T follicular helper cell (primary cell): ENCODE data around the gene BMERB1.
"Not testable (repeated sequence)": the region's sequence is repeated elsewhere in the genome, so short reads cannot be mapped to it uniquely, and the experiment has no call there.

ENCODE experiments used
- DNase-seq: peaks from one replicate; pipeline ENCODE4 v3.0.0-alpha.2; 2020; ENCODE audit warnings: low read depth
- total RNA-seq, 2 experiments: gene quantifications; one replicate each; lab custom pipeline; 2026; lab: John Stamatoyannopoulos, UW

Gene BMERB1
- total RNA-seq: 1.6 to 4.8 reads per million in 2 experiments

- DNase-seq: peak; percentile 9
Measured at GRCh38 chr16:15434425-15435215, at the start of gene BMERB1. TSS of gene BMERB1 (plus strand) at chr16:15434588. CDS start at chr16:15434654, 66 bp downstream.

GRCh38 chr16:15388060-15388459, 46.3 kb upstream of the BMERB1 start:
- DNase-seq: not testable (repeated sequence)

DNA sequence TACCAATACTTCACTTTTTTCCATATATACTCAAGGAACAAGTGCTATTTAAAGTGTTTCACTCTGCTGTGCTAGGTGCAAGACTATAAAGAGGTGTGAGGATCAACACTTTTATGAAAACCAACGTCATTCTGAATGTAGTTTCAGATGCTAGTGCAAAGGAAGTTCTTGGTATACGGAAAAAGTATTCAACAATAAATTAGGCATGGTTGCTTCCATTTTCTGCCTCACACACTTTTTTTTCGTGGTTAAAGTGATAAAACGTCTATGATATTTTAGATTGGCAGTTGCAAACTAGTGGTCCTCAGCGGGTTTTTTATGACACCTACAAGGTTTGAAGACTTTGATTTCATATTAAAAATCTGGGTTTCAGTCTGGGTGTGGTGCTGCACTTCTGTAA, 44.5 kb upstream of the BMERB1 start:
- not testable (repeated sequence) for DNase-seq

DNA sequence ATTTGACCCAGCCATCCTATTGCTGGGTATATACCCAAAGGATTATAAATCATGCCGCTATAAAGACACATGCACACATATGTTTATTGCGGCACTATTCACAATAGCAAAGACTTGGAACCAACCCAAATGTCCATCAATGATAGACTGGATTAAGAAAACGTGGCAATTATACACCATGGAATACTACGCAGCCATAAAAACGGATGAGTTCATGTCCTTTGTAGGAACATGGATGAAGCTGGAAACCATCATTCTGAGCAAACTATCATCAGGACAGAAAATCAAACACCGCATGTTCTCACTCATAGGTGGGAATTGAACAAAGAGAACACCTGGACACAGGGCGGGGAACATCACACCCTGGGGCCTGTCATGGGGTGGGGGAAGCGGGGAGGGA, 41.4 kb upstream of the BMERB1 start:
- not testable (repeated sequence) for DNase-seq

DNA sequence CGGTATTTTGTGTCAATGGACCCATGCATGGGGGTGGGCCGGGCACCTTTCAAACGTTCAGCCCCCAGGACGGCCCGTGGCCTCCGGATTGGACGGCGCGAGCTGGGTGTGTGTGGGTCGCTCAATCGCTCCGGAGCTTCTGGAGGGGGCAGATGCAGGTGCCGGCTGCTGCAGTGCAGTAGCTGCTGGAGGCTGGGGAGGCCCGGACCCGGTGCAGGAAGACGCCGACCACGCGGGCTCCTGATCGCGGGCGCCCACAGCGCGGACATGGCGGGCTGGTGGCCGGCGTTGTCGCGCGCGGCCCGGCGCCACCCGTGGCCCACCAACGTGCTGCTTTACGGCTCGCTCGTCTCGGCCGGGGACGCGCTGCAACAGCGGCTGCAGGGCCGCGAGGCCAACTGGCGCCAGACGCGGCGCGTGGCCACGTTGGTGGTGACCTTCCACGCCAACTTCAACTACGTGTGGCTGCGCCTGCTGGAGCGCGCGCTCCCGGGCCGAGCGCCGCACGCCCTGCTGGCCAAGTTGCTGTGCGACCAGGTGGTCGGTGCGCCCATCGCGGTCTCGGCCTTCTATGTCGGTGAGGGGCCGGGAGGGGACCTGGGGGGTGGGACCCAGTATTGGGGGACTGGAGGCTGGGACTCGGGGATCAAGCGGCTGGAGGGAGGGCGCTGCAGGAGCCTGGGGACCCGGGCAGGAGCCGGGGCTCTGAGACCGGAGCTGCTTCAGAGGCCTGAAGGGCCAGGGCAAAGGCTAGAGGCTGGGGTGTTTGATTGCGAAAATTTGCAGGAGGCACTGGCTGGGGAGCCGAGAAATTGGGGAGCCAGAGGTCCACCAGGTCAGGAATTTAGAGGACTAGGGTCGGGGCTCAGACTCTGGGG, 38.5 kb upstream of the BMERB1 start, which contains the start of gene MPV17L:
Gene MPV17L, plus strand, starts transcription at position 124 of the 878 bp plus-strand sequence. Its CDS starts 144 bp downstream, at position 268.
- DNase-seq: not testable (repeated sequence)

DNA sequence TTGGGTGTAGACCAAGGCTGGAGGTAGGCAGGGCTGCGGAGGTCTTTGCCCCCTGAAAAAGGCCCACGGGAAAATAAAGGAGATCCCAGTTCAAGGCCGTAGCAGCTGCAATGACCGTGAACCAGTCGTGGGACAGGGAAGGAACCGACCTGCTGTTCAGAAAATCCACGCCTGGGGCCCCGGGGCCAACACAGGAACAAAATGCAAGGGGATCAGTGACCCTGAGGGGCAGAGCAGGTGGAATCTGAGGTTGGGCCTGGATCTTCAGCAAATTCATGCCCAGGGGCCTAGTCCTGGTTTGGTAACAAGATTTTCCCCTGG, 37.9 kb upstream of the BMERB1 start:
- DNase-seq: not testable (repeated sequence)

DNA sequence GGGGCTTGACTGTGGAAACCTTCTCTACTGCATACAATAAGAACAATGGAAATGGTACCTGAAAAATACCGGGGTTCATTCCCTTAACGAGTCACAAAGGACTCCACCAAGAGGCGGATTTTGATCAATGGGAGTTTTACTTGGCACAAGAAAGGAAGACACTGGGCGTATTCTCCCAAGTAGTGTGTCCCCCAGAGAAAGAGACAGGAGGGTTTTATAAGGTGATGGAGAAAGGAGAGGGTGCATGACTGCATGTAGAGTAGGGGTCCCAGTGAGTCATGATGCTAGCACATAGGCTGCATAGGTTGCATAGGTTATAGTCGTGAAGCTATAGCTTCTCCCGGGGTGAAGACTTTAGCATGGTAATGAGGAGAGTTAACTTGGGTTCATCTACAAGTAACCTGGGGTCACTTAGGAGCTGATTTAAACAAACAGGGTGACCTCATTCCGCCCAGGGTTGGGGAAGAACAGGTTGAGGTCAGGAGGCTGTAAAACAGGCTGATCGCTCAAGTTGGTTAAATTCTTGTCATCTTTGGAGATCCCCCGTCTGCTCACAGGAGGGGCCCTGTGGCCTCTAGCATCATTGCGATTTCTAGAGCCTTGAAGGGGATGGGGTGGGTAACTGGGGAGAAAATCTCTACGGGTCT, 37.3 kb upstream of the BMERB1 start:
- no peak for DNase-seq

GRCh38 chr16:15398618-15399316, 35.6 kb upstream of the BMERB1 start:
- no peak for DNase-seq

DNA sequence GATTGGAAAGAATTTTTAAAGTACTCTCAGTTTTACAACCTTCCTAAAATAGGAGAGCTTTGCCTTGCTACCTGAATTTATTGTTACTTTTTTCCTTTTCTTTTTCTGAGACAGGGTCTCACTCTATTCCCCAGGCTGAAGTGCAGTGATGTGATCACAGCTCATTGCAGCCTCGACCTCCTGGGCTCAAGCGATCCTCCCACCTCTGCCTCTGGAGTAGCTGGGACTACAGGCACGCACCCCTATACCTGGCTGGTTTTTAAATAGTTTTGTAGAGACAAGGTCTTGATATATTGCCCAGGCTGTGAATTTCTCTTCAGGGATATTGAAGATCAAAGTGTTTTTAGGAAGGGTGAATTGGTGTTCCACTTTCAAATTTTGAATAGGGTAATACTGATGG, 35.1 kb upstream of the BMERB1 start:
- no peak for DNase-seq

DNA sequence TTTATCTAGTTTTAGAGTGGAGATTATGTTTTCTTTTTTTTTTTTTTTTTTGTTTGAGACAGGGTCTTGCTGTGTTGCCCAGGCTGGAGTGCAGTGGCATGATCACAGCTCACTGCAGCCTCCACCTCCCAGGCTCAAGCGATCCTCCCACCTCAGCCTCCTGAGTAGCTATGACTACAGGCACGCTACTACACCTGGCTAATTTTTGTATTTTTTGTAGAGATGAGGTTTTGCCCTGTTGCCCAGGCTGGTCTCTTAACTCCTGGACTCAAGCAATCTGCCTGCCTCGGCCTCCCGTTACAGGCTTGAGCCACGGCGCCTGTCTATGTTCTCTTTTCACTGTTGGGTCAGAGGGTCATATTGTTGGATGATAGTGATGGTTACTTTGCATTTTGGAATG, 34.1 kb upstream of the BMERB1 start:
- not testable (repeated sequence) for DNase-seq

DNA sequence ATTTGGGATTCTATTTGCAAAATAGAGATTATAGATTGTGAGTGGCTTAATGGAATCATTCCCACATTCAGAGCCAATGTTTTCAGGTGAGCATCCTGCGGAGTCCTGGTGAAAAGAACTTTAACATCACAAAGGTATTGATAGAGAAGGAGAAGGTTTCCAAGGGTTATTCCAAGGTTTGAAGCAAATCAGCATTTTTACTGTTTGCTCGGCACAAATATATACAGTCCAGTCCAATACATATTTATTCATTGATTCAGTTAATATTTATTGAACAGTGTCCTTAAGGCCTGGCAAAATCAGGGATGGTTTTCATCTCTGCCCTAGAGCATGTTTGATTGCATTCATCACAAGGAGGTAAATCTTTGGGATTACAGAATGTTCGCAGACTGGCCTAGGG, 32.4 kb upstream of the BMERB1 start:
- DNase-seq: no peak

DNA sequence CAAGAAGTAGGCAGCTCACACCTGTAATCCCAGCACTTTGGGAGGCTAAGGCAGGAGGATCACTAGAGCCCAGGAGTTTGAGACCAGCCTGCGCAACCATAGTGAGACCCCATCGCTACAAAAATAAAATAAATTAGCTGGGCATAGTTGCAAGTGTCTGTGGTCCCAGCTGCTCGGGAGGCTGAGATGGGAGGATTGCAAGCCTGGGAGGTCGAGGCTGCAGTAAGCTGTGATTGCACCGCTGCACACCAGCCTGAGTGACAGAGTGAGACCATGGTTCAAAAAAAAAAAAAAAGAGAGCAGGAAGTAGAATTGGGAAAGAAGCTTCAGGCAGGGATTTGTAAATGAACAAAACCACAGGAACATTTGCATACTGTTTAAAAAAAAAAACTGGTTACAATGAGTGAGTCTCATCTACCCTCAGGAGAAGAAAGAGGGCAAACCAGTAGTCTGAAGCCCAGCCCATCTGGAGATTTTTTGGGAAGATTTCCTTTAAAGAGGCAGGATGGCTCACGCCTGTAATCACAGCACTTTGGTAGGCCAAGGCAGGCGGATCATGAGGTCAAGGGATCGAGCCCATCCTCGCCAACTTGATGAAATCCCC, 30.9 kb upstream of the BMERB1 start:
- no peak for DNase-seq

GRCh38 chr16:15404091-15404490, 30.3 kb upstream of the BMERB1 start:
- not testable (repeated sequence) for DNase-seq

DNA sequence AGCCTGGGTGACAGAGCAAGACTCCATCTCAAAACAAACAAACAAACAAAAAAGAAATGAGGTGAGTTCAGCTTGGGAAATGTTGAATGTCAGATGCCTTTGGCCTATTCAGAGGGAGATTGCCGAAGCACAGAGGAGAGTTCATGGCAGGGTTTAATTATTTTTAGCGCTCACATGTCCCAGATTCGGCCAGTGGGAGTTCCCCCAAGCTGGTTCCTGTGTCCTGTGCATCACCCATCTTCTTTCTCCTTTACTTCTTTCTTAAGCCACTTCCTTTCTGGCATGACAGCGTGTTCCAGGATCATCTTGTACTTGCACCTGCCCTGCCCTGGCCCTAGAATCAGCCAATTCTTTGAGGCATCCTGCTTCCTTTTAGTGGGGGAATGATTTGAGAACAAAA, 29.6 kb upstream of the BMERB1 start:
- no peak for DNase-seq

DNA sequence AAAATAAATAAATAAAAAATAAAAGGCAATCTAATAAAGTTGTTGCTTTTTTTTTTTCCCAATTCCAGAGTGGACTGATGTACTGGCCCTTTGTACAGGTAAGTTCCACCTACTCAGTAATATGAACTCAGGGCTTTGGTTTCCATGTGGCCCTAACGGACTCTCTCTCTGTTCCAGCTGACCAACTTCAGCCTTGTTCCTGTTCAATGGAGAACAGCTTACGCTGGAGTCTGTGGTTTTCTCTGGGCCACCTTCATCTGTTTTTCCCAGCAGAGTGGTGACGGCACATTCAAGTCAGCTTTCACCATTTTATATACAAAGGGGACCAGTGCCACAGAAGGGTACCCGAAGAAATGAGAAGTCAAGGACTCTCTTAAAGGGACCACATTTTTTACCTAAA, 26.6 kb upstream of the BMERB1 start:
- not testable (repeated sequence) for DNase-seq

GRCh38 chr16:15409476-15409875, 24.9 kb upstream of the BMERB1 start:
- not testable (repeated sequence) for DNase-seq

DNA sequence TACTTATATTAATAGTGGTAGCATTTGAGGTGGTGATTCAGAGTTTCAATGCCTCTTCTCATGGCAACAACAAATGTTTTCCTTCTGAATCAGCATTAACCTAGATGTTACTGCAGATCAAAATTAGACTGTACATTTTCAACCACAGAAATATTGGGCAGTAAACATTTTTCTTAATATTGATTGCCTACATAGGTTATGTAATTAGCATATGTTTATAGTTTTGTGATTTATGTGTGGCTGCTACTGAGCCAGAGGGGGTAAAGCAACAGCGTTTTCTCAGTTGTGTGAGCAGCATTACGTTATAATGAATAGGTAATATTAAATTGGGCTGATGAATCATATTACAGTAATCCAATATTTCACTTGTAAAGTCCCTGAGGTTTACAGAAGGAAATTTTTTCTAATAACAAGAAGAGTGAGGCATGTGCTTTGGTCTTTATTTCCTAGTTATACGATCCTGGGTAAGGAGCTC, 18.8 kb upstream of the BMERB1 start:
- no peak for DNase-seq

DNA sequence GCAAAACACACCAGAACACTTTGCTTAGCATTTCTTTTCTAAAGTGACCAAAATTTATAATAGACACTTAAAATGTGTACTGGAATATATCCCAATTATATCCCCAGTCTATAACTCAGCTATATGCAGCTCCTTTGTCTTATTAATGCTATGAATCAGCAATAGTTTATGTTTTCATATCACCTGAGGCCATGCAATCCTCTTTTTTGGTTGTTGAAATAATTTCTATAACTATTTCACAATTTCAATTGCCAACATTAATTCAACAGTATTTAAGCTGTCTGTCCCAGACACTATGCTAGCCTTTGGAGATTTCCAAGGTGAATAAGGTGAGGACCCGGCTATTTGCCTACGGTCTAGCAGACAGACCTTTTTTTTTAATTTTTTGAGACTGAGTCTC, 17.2 kb upstream of the BMERB1 start:
- no peak for DNase-seq

DNA sequence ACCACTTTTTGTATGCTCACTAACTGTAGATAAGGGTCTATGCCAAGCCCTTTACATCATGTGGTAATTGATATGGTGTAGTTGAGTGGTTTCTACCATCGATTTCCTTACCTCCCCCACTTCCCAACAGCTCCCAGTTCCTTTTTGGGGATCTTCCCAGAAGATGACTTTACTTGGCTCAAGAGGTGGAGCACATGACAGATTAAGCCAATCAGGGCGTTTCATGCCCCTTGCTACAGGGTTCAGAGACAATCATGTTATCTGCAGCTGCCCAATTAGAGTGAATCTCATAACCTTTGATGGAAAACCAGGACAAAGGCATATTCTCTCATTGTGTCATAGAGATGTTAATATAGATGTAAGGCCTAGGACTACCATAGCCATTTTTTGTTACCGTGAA, 16.2 kb upstream of the BMERB1 start:
- DNase-seq: no peak

- DNase-seq: not testable (repeated sequence)
Measured at GRCh38 chr16:15421696-15422095, 12.7 kb upstream of the BMERB1 start.

DNA sequence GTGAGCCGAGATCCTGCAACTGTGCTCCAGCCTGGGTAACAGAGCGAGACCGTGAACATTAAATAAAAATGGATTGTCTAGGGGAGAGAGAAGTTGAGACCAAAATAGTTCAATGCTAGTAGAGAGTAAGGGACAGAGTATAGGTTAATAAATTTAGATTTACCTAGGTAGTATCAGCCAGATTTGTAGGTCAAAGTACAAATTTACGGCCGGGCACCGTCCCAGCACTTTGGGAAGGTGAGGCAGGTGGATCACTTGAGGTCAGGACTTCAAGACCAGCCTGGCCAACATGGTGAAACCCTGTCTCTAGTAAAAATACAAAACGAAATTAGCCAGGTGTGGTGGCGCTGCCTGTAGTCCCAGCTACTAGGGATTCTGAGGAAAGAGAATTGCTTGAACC, 12.2 kb upstream of the BMERB1 start:
- no peak for DNase-seq
